HepG2 (cell line): ENCODE measurements around the gene ABCG8. TPM values are rescaled to one million over a fixed set of nuclear protein-coding genes. Genes with fewer than 3 reads are reported as not detected.
A peak's percentile ranks its signal among the peaks of the same experiment; 100 is the strongest.

Experiments
- CREM ChIP-seq, 2 experiments: sonication (generic) in 1 of 2; formaldehyde crosslinking in 1 of 2; IDR thresholded peaks; 2 replicates each; pipeline versions ENCODE4 v1.4.0 to v1.6.1; 2016 to 2020; ENCODE audit warnings: antibody characterized with exemption in 1 of 2, mild to moderate bottlenecking in 1 of 2, missing genetic modification reagents in 1 of 2
- DRAP1 ChIP-seq: IDR thresholded peaks from 2 replicates; pipeline ENCODE4 v1.6.1; 2016; ENCODE audit warnings: missing genetic modification reagents, missing compliant biosample characterization
- E2F2 ChIP-seq: sonication (generic); formaldehyde crosslinking; IDR thresholded peaks from 2 replicates; pipeline ENCODE4 v1.4.0; 2020; ENCODE audit warnings: missing genetic modification reagents, borderline replicate concordance
- HES4 ChIP-seq: sonication (generic); formaldehyde crosslinking; IDR thresholded peaks from 2 replicates; pipeline ENCODE4 v1.9.0; 2021; ENCODE audit warnings: mild to moderate bottlenecking, missing genetic modification reagents, borderline replicate concordance
- MEIS1 ChIP-seq: sonication (generic); formaldehyde crosslinking; IDR thresholded peaks from 2 replicates; pipeline ENCODE4 v1.9.0; 2021; ENCODE audit warnings: mild to moderate bottlenecking, missing genetic modification reagents, moderate library complexity, borderline replicate concordance
- MTERF4 ChIP-seq: sonication (generic); formaldehyde crosslinking; IDR thresholded peaks from 2 replicates; pipeline ENCODE4 v1.8.0; 2023; ENCODE audit warnings: mild to moderate bottlenecking, missing genetic modification reagents
- NONO ChIP-seq, 2 experiments: fragments of 450-650 bp in 1 of 2; sonication (generic) in 1 of 2; formaldehyde crosslinking in 1 of 2; IDR thresholded peaks in 1 of 2; conservative IDR thresholded peaks in 1 of 2; 2 replicates each; pipeline versions ENCODE4 v1.6.1 to v1.8.0; 2017 to 2022; ENCODE audit warnings: mild to moderate bottlenecking in 1 of 2, missing genetic modification reagents in 1 of 2, moderate library complexity in 1 of 2
- SMAD1 ChIP-seq: sonication (generic); formaldehyde crosslinking; IDR thresholded peaks from 2 replicates; pipeline ENCODE4 v1.4.0; 2020; ENCODE audit warnings: missing genetic modification reagents, low read depth, mild to moderate bottlenecking, borderline replicate concordance
- SMAD3 ChIP-seq: sonication (generic); formaldehyde crosslinking; IDR thresholded peaks from 2 replicates; pipeline ENCODE4 v1.4.0; 2020; ENCODE audit warnings: missing genetic modification reagents
- TBL1XR1 ChIP-seq: fragments of 150-350 bp; IDR thresholded peaks from 2 replicates; pipeline ENCODE4 v1.6.1; 2014; ENCODE audit warnings: borderline replicate concordance, low read length; ENCODE audit not compliant: partially characterized antibody
- TCF12 ChIP-seq, 2 experiments: fragments of 450-650 bp in 1 of 2; sonication (generic) in 1 of 2; formaldehyde crosslinking in 1 of 2; IDR thresholded peaks; 2 replicates each; pipeline versions ENCODE4 v1.6.1 to v1.8.0; 2017 to 2022; ENCODE audit warnings: antibody characterized with exemption in 1 of 2, mild to moderate bottlenecking in 1 of 2, missing genetic modification reagents in 1 of 2, moderate library complexity in 1 of 2
- ZBTB38 ChIP-seq: sonication (generic); formaldehyde crosslinking; IDR thresholded peaks from 2 replicates; pipeline ENCODE4 v1.5.1; 2020; ENCODE audit warnings: mild to moderate bottlenecking, missing genetic modification reagents
- ZEB1 ChIP-seq: IDR thresholded peaks from 2 replicates; pipeline ENCODE4 v1.6.1; 2012; ENCODE audit warnings: mild to moderate bottlenecking, low read depth, inconsistent platforms; ENCODE audit not compliant: insufficient replicate concordance
- ZNF263 ChIP-seq: sonication (generic); formaldehyde crosslinking; IDR thresholded peaks from 2 replicates; pipeline ENCODE4 v1.4.0; 2020; ENCODE audit warnings: missing genetic modification reagents
- ZNF274 ChIP-seq: sonication (generic); formaldehyde crosslinking; IDR thresholded peaks from 2 replicates; pipeline ENCODE4 v1.5.1; 2020; ENCODE audit warnings: mild to moderate bottlenecking, missing genetic modification reagents
- ZNF33B ChIP-seq: sonication (generic); formaldehyde crosslinking; IDR thresholded peaks from 2 replicates; pipeline ENCODE4 v1.5.1; 2020; ENCODE audit warnings: mild to moderate bottlenecking, missing genetic modification reagents
- ZNF414 ChIP-seq: sonication (generic); formaldehyde crosslinking; IDR thresholded peaks from 2 replicates; pipeline ENCODE4 v1.5.0; 2020; ENCODE audit warnings: missing genetic modification reagents
- ZNF501 ChIP-seq: sonication (generic); formaldehyde crosslinking; IDR thresholded peaks from 2 replicates; pipeline ENCODE4 v1.5.1; 2020; ENCODE audit warnings: mild to moderate bottlenecking, moderate library complexity, missing genetic modification reagents
- ZNF619 ChIP-seq: sonication (generic); formaldehyde crosslinking; IDR thresholded peaks from 2 replicates; pipeline ENCODE4 v1.4.0; 2020; ENCODE audit warnings: mild to moderate bottlenecking, missing genetic modification reagents
- ZNF776 ChIP-seq: sonication (generic); formaldehyde crosslinking; IDR thresholded peaks from 2 replicates; pipeline ENCODE4 v1.4.0; 2020; ENCODE audit warnings: mild to moderate bottlenecking, missing genetic modification reagents
- ZNF784 ChIP-seq: sonication (generic); formaldehyde crosslinking; IDR thresholded peaks from 2 replicates; pipeline ENCODE4 v1.5.1; 2020; ENCODE audit warnings: missing genetic modification reagents, mild to moderate bottlenecking, borderline replicate concordance
- ZNF878 ChIP-seq: sonication (generic); formaldehyde crosslinking; IDR thresholded peaks from 2 replicates; pipeline ENCODE4 v1.8.1; 2023; ENCODE audit warnings: mild to moderate bottlenecking, missing genetic modification reagents, moderate library complexity
- polyA plus RNA-seq, 8 experiments: library from polyadenylated mRNA; depleted of rRNA in 3 of 8; stranded (reverse) in 7 of 8; unstranded in 1 of 8; fragments of >200 nt; fragmentation: Illumina TruSeq in 4 of 8; extraction: Trizol in 4 of 8; gene quantifications; 2 replicates each; pipeline versions ENCODE4 v1.2.1 to v1.2.3, GENCODE V29; 2011 to 2016; ENCODE audit warnings: low read depth in 4 of 8, missing spikeins in 1 of 8, mixed read lengths in 1 of 8; ENCODE audit not compliant: insufficient read depth in 1 of 8
- total RNA-seq, 5 experiments: library from RNA; depleted of rRNA; stranded (reverse); fragments of >200 nt; fragmentation: Illumina TruSeq; extraction: Trizol; gene quantifications; 2 replicates each; pipeline ENCODE4 v1.2.3, GENCODE V29; 2016; ENCODE audit warnings: low read depth in 1 of 5

Gene ABCG8
- total and polyA plus RNA-seq, 2 of the 13 experiments (the other 11 are each of a cell fraction or from before 2014, with no cell fraction given), result 8.1 to 8.8 TPM

GRCh38 chr2:43839776-43840564 lies 1.2 kb downstream of the ABCG8 start (continued):
- TF ChIP-seq ZNF274 (peak; percentile 58; the same call in 1 of the 2 replicates), CREM (IDR thresholded peaks at IDR 0.05) (no peak), CREM (CRISPR knock-in tag; IDR thresholded peaks at IDR 0.05) (no peak), SMAD1 (CRISPR knock-in tag) (no peak), ZBTB38 (CRISPR knock-in tag) (peak; percentile 60; the same call in 1 of the 2 replicates), ZNF33B (CRISPR knock-in tag) (peak; percentile 32; the same call in 1 of the 2 replicates), TBL1XR1 (no peak), DRAP1 (CRISPR knock-in tag) (no peak), HES4 (no peak), ZNF263 (CRISPR knock-in tag) (no peak), ZEB1 (no peak), SMAD3 (CRISPR knock-in tag) (no peak), MEIS1 (CRISPR knock-in tag) (no peak), E2F2 (CRISPR knock-in tag) (no peak), ZNF878 (CRISPR knock-in tag) (0 out of 2 replicates have a peak, but pooled peaks have one; percentile 42), ZNF619 (no peak), ZNF414 (CRISPR knock-in tag) (0 out of 2 replicates have a peak, but pooled peaks have one; percentile 8), NONO (IDR thresholded peaks at IDR 0.05) (no peak), NONO (CRISPR knock-in tag; conservative IDR thresholded peaks at IDR 0.05) (0 out of 2 replicates have a peak, but pooled peaks have one; percentile 1), ZNF784 (CRISPR knock-in tag) (no peak), TCF12 (IDR thresholded peaks at IDR 0.05) (no peak), TCF12 (CRISPR knock-in tag; IDR thresholded peaks at IDR 0.05) (no peak), ZNF501 (no peak), MTERF4 (CRISPR knock-in tag) (0 out of 2 replicates have a peak, but pooled peaks have one; percentile 59), ZNF776 (CRISPR knock-in tag) (no peak)
